Activated CD4-positive, alpha-beta T cell treated with anti-CD3 and anti-CD28 coated beads, Interleukin-2, amount 10 ng/mL, durations not matched to agents 7 days and 5 days (primary cell): Measurements from ENCODE around the gene TAGLN2. TPM values are rescaled to one million over a fixed set of nuclear protein-coding genes. Genes with fewer than 3 reads are reported as not detected.

ENCODE experiments used
- CTCF ChIA-PET: fragments of 350-600 bp; sonication (Branson Sonifier 250); formaldehyde crosslinking; loops from one replicate; lab custom pipeline; 2021; ENCODE audit warnings: antibody characterized with exemption; lab: Charles Lee
- POLR2A ChIA-PET: fragments of 350-600 bp; sonication (Branson Sonifier 250); formaldehyde crosslinking; loops from one replicate; lab custom pipeline; 2021; ENCODE audit warnings: antibody characterized with exemption; lab: Charles Lee
- DNase-seq: peaks from one replicate; pipeline ENCODE4 v3.0.0-alpha.2; 2020
- H3K27ac Mint-ChIP-seq: one replicate; pipeline ENCODE4 v1.8.0; 2021; ENCODE audit warnings: mild to moderate bottlenecking, moderate library complexity, mixed read lengths
- H3K27me3 Mint-ChIP-seq: one replicate; pipeline ENCODE4 v1.8.0; 2021; ENCODE audit warnings: mixed read lengths
- H3K36me3 Mint-ChIP-seq: one replicate; pipeline ENCODE4 v1.8.0; 2021; ENCODE audit warnings: low read depth, mixed read lengths
- H3K4me1 Mint-ChIP-seq: one replicate; pipeline ENCODE4 v1.8.0; 2021; ENCODE audit warnings: mixed read lengths
- H3K4me3 Mint-ChIP-seq: one replicate; pipeline ENCODE4 v1.8.0; 2021; ENCODE audit warnings: mild to moderate bottlenecking, moderate library complexity, mixed read lengths
- H3K9me3 Mint-ChIP-seq: one replicate; pipeline ENCODE4 v1.8.0; 2021; ENCODE audit warnings: mixed read lengths
- total RNA-seq, 2 experiments: library from RNA; stranded (reverse); gene quantifications; one replicate each; pipeline ENCODE4 v1.2.3, GENCODE V29; 2021

Gene TAGLN2
- total RNA-seq, 2 experiments from 2014 or later, result 429 to 461 TPM

GRCh38 chr1:159896546-159896930 lies 28.8 kb downstream of the TAGLN2 start:
- POLR2A ChIA-PET, result no interaction called here
- Mint-ChIP-seq H3K36me3 (no peaks in the 10 kb centered on the region), H3K27me3 (peaks cover 20% of the 10 kb centered on the region), H3K27ac (no peak overlapping the region), H3K4me1 (peaks cover 3% of the 10 kb centered on the region), H3K9me3 (no peaks in the 10 kb centered on the region), H3K4me3 (no peak overlapping the region)
- DNase-seq, result no peak
- CTCF ChIA-PET, result interaction anchor here (0.6 to 1.5 kb wide), 4 partner anchors 23 to 116 kb away, joined by 3 to 6 read pairs (median 3); partner anchors contain the start of gene DUSP23

GRCh38 chr1:159895836-159896545 lies 29.3 kb downstream of the TAGLN2 start:
- no peak overlapping the region for H3K27ac Mint-ChIP-seq
- POLR2A ChIA-PET, result no interaction called here
- H3K36me3 Mint-ChIP-seq, result no peaks in the 10 kb centered on the region

GRCh38 chr1:159895286-159895685 lies 30.0 kb downstream of the TAGLN2 start:
- H3K4me1 Mint-ChIP-seq, result peaks cover 6% of the 10 kb centered on the region
- H3K27me3 Mint-ChIP-seq, result peaks cover 19% of the 10 kb centered on the region
- H3K4me3 Mint-ChIP-seq, result no peak overlapping the region
- POLR2A ChIA-PET, result no interaction called here
- H3K36me3 Mint-ChIP-seq, result no peaks in the 10 kb centered on the region
- no peak overlapping the region for H3K27ac Mint-ChIP-seq
- no peak for DNase-seq
- CTCF ChIA-PET, result interaction anchor here (0.6 to 1.5 kb wide), 4 partner anchors 12 to 96 kb away, joined by 3 to 5 read pairs (median 4); no protein-coding TSS in a partner anchor
- H3K9me3 Mint-ChIP-seq, result no peaks in the 10 kb centered on the region

More at GRCh38 chr1:159895836-159896545, 29.3 kb downstream of the TAGLN2 start:
- H3K9me3 Mint-ChIP-seq, result no peaks in the 10 kb centered on the region
- CTCF ChIA-PET, result interaction anchor here (0.6 to 1.5 kb wide), 6 partner anchors 11 to 115 kb away, joined by 3 to 6 read pairs (median 3); partner anchors contain the start of gene DUSP23
- peaks cover 20% of the 10 kb centered on the region for H3K27me3 Mint-ChIP-seq
- DNase-seq, result no peak
- H3K4me1 Mint-ChIP-seq, result peaks cover 5% of the 10 kb centered on the region
- H3K4me3 Mint-ChIP-seq, result no peak overlapping the region

DNA sequence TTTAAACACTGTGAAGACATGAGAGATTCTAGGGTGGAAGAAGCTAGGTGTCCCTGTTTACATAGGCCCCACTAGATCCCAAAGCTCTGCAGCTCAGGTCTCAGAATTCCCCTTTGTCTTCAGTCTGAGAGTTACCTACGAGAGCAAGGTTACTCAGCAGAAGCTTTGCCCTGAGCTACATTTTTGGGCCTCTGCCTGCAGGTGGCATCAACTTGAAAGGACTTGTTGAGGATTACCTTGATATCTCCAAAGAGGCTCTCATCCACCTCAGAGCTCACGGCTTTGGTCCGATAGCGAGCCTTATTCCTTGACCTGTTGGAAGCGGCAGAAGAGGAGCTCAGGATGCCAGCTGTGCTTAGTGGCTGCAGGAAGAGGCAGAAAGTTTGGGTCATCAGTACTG lies 32.4 kb downstream of the TAGLN2 start:
- POLR2A ChIA-PET, result no interaction called here
- no peaks in the 10 kb centered on the region for H3K9me3 Mint-ChIP-seq
- no peak overlapping the region for H3K27ac Mint-ChIP-seq
- CTCF ChIA-PET, result interaction anchor here (1.0 to 5.1 kb wide), 17 partner anchors 12 to 127 kb away, joined by 3 to 33 read pairs (median 5); partner anchors contain the start of gene DUSP23
- peaks cover 15% of the 10 kb centered on the region for H3K4me1 Mint-ChIP-seq
- H3K36me3 Mint-ChIP-seq, result no peaks in the 10 kb centered on the region
- no peak overlapping the region for H3K4me3 Mint-ChIP-seq
- peak; percentile 39 for DNase-seq
- H3K27me3 Mint-ChIP-seq, result peaks cover 18% of the 10 kb centered on the region

DNA sequence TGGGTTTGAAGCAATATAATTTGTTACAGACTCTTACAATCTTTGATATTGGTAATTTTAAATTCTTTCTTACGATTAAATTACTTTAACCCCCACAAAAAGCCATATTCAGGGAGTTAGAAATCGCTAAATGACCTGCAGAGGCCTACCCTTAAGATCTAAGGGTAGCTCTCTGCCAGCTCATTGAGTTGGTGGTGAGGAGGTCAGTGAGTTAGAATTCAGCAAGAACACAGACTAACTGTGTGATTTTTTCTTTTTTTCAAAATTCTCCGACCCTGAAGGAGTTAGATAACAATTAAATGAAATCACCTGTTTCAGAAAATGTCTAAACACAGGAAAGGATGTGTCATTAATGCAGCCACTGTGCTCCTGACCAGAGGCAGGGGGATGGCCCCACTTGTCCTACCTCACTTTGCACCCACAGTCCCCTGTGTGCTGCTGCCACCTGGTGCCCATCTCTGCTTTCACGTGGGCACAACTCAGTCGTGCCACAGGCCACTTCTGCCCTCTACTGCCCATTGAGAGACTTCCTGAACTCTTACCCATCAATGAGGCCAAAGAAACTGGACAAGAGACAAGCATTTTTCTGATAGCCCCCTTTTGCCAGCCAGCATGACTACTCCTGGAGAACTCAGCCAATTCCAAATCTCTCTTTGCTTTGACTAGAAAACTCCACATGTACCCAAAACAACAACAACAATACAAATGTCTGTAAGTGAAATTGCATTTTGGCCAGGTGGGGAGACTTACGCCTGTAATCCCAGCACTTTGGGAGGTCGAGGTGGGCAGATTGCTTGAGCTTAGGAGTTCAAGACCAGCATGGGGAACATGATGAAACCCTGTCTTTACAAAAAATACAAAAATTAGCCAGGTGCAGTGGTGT lies 33.8 kb downstream of the TAGLN2 start:
- H3K27me3 Mint-ChIP-seq, result peaks cover 14% of the 10 kb centered on the region
- peak; percentile 81 for DNase-seq
- CTCF ChIA-PET, result interaction anchor here (0.7 to 5.1 kb wide), 18 partner anchors 9 to 129 kb away, joined by 3 to 33 read pairs (median 5); partner anchors contain the start of genes DUSP23 and FCRL6
- H3K27ac Mint-ChIP-seq, result no peak overlapping the region
- no peaks in the 10 kb centered on the region for H3K36me3 Mint-ChIP-seq
- no peaks in the 10 kb centered on the region for H3K9me3 Mint-ChIP-seq
- POLR2A ChIA-PET, result no interaction called here
- peaks cover 15% of the 10 kb centered on the region for H3K4me1 Mint-ChIP-seq
- no peak overlapping the region for H3K4me3 Mint-ChIP-seq

DNA sequence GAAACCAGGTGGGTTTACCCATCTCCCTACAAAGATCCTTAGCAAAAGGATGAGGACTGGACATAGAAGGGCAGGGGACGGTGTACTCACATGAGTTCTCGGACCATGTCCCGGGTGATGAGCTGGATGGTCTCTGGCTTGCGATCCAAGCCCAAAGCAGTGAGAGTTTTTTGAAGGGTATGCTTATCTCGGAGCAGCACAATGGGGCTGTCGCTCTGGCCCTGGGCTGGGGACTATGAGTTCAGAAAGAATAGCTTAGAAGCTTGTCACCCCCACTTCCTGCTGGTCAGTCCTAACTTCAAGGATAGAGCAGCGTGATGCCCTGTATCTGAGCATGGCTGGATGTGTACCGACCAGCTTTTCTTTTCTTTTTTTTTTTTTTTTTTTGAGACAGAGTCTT lies 34.9 kb downstream of the TAGLN2 start:
- CTCF ChIA-PET, result interaction anchor here (1.1 to 5.1 kb wide), 7 partner anchors 10 to 110 kb away, joined by 3 to 33 read pairs (median 6); partner anchors contain the start of genes DUSP23 and FCRL6
- H3K9me3 Mint-ChIP-seq, result no peaks in the 10 kb centered on the region
- no peak overlapping the region for H3K4me3 Mint-ChIP-seq
- no peaks in the 10 kb centered on the region for H3K36me3 Mint-ChIP-seq
- DNase-seq, result no peak
- peaks cover 9% of the 10 kb centered on the region for H3K27me3 Mint-ChIP-seq
- H3K27ac Mint-ChIP-seq, result no peak overlapping the region
- H3K4me1 Mint-ChIP-seq, result peaks cover 15% of the 10 kb centered on the region
- POLR2A ChIA-PET, result no interaction called here

GRCh38 chr1:159889821-159890252 lies 35.5 kb downstream of the TAGLN2 start:
- CTCF ChIA-PET, result interaction anchor here (1.6 to 5.1 kb wide), 7 partner anchors 10 to 112 kb away, joined by 3 to 33 read pairs (median 6); partner anchors contain the start of genes DUSP23 and FCRL6
- peaks cover 15% of the 10 kb centered on the region for H3K4me1 Mint-ChIP-seq
- H3K27me3 Mint-ChIP-seq, result peaks cover 6% of the 10 kb centered on the region
- no peaks in the 10 kb centered on the region for H3K36me3 Mint-ChIP-seq
- no peaks in the 10 kb centered on the region for H3K9me3 Mint-ChIP-seq
- no peak for DNase-seq
- POLR2A ChIA-PET, result no interaction called here
- peak overlapping the region; percentile 58 for H3K27ac Mint-ChIP-seq
- H3K4me3 Mint-ChIP-seq, result no peak overlapping the region

DNA sequence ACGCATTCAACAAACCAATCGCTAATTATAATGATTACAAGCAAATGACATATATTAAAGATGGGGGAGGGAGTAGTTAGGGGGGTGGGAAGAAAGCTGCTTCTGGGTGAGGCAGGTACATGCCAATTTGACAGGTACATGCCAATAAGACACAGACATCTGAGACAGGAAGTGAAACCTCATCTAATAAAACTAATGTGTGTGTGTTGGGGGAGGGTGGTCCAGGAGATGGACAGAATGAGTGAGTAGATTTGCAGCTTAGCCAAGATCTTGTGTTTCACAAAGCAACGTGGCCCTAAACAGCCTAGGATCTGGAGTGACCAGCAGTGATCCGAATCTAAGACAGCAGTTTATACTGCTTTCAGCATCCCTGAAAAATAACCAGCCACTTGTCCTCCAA lies 36.1 kb downstream of the TAGLN2 start:
- H3K27ac Mint-ChIP-seq, result no peak overlapping the region
- no peaks in the 10 kb centered on the region for H3K36me3 Mint-ChIP-seq
- H3K4me3 Mint-ChIP-seq, result no peak overlapping the region
- DNase-seq, result no peak
- peaks cover 15% of the 10 kb centered on the region for H3K4me1 Mint-ChIP-seq
- H3K9me3 Mint-ChIP-seq, result no peaks in the 10 kb centered on the region
- H3K27me3 Mint-ChIP-seq, result peaks cover 6% of the 10 kb centered on the region
- CTCF ChIA-PET, result interaction anchor here (0.7 to 5.1 kb wide), 8 partner anchors 9 to 674 kb away, joined by 3 to 33 read pairs (median 5); partner anchors contain the start of gene DUSP23
- POLR2A ChIA-PET, result no interaction called here

DNA sequence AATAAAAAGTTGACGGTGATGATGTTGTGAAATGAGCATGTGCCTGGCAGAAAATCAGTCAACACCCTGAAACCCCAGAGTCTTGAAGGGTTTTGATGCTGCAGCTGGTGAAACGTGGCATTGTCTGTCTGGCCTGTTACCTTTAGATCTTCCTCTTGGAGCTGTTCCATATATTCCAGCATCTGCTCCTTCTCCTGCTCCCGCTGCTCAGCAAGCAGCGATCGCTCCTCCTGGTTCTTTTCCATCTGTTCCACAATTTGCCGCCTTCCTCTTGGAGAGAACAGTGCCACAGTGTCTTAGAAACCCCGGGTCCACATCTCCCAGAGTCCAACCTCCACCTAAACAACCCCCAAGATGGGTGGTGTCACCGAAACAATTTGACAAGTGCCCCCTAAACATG lies 41.0 kb downstream of the TAGLN2 start:
- ChIA-PET POLR2A (no interaction called here), CTCF (interaction anchor here (1.2 to 3.9 kb wide), 3 partner anchors 83 to 106 kb away, joined by 3 to 10 read pairs (median 3); partner anchors contain the start of gene FCRL6)
- H3K4me3 Mint-ChIP-seq, result no peak overlapping the region
- peaks cover 2% of the 10 kb centered on the region for H3K4me1 Mint-ChIP-seq
- H3K27me3 Mint-ChIP-seq, result peaks cover 1% of the 10 kb centered on the region
- no peaks in the 10 kb centered on the region for H3K36me3 Mint-ChIP-seq
- H3K9me3 Mint-ChIP-seq, result no peaks in the 10 kb centered on the region
- H3K27ac Mint-ChIP-seq, result no peak overlapping the region
- DNase-seq, result no peak

- no peaks in the 10 kb centered on the region for H3K36me3 Mint-ChIP-seq
- no peaks in the 10 kb centered on the region for H3K27me3 Mint-ChIP-seq
- no peak overlapping the region for H3K27ac Mint-ChIP-seq
- no peak for DNase-seq
- no peaks in the 10 kb centered on the region for H3K9me3 Mint-ChIP-seq
- no peak overlapping the region for H3K4me3 Mint-ChIP-seq
- H3K4me1 Mint-ChIP-seq, result no peaks in the 10 kb centered on the region
- POLR2A ChIA-PET, result no interaction called here
- CTCF ChIA-PET, result interaction anchor here (3.9 kb wide), 1 partner anchor 84 kb away, joined by 10 read pairs; no protein-coding TSS in a partner anchor
These were observed 42.2 kb downstream of the TAGLN2 start for GRCh38 chr1:159883134-159883533.

DNA sequence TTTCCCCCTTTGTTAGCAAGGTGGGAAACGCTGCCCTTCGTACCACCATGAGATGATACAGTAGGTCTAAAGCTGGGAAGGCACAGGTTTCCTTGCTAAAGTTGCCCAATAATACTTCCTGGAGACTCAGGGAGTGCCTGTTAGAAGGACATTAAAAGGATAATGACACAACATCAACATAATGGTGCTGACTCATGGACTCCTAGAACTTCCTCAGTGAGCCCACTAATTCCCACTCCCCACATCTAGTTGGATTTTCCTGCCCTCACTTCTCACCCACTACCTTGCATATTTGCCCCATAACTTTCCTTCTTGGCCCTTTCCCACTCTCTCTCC lies 42.8 kb downstream of the TAGLN2 start:
- Mint-ChIP-seq H3K4me1 (no peaks in the 10 kb centered on the region), H3K4me3 (no peak overlapping the region), H3K36me3 (no peaks in the 10 kb centered on the region), H3K27ac (no peak overlapping the region), H3K27me3 (no peaks in the 10 kb centered on the region), H3K9me3 (no peaks in the 10 kb centered on the region)
- ChIA-PET POLR2A (no interaction called here), CTCF (interaction anchor here (0.7 to 4.6 kb wide), 3 partner anchors 9 to 84 kb away, joined by 3 to 33 read pairs (median 10); no protein-coding TSS in a partner anchor)
- no peak for DNase-seq
